HepG2 (cell line): ENCODE data around the gene NOA1. TPM values are rescaled to one million over a fixed set of nuclear protein-coding genes. Genes with fewer than 3 reads are reported as not detected.
A peak's percentile ranks its signal among the peaks of the same experiment; 100 is the strongest.

ENCODE experiments used
- ATF7-NPFF ChIP-seq: sonication (generic); formaldehyde crosslinking; IDR thresholded peaks from 2 replicates; pipeline ENCODE4 v1.8.1; 2023; ENCODE audit warnings: mild to moderate bottlenecking, low read depth, missing genetic modification reagents, moderate library complexity
- BRCA1 ChIP-seq: sonication (generic); formaldehyde crosslinking; IDR thresholded peaks from 2 replicates; pipeline ENCODE4 v1.4.0; 2020; ENCODE audit warnings: missing genetic modification reagents
- CHCHD3 ChIP-seq: sonication (generic); formaldehyde crosslinking; IDR thresholded peaks from 2 replicates; pipeline ENCODE4 v1.8.0; 2022; ENCODE audit warnings: mild to moderate bottlenecking, missing genetic modification reagents, moderate library complexity
- DMAP1 ChIP-seq: IDR thresholded peaks from 2 replicates; pipeline ENCODE4 v1.6.1; 2016
- DR1 ChIP-seq: sonication (generic); formaldehyde crosslinking; IDR thresholded peaks from 2 replicates; pipeline ENCODE4 v1.8.0; 2021; ENCODE audit warnings: mild to moderate bottlenecking, missing genetic modification reagents, inconsistent platforms
- GABPA ChIP-seq, 2 experiments: IDR thresholded peaks; 2 replicates each; pipeline ENCODE4 v1.6.1; 2011 to 2016; ENCODE audit warnings: low read depth in 2 of 2, low read length in 1 of 2, missing biosample characterization in 1 of 2, missing genetic modification characterization in 1 of 2
- GZF1 ChIP-seq: sonication (generic); formaldehyde crosslinking; IDR thresholded peaks from 2 replicates; pipeline ENCODE4 v1.5.1; 2020; ENCODE audit warnings: mild to moderate bottlenecking, missing genetic modification reagents
- IRF1 ChIP-seq: sonication (generic); formaldehyde crosslinking; IDR thresholded peaks from 2 replicates; pipeline ENCODE4 v1.4.0; 2020; ENCODE audit warnings: low read depth, mild to moderate bottlenecking, missing genetic modification reagents
- KDM5A ChIP-seq: fragments of 200-600 bp; sonication (generic); IDR thresholded peaks from 2 replicates; pipeline ENCODE4 v1.7.0; 2018; ENCODE audit warnings: antibody characterized with exemption, mild to moderate bottlenecking, low read length, borderline replicate concordance
- MLLT10 ChIP-seq: sonication (generic); formaldehyde crosslinking; IDR thresholded peaks from 2 replicates; pipeline ENCODE4 v1.4.0; 2020; ENCODE audit warnings: missing genetic modification reagents
- NAIF1 ChIP-seq: sonication (generic); formaldehyde crosslinking; IDR thresholded peaks from 2 replicates; pipeline ENCODE4 v1.5.0; 2020; ENCODE audit warnings: mild to moderate bottlenecking, missing genetic modification reagents, borderline replicate concordance
- NFAT5 ChIP-seq: sonication (generic); formaldehyde crosslinking; IDR thresholded peaks from 2 replicates; pipeline ENCODE4 v1.4.0; 2020; ENCODE audit warnings: missing genetic modification reagents
- NKX3-1 ChIP-seq: sonication (generic); formaldehyde crosslinking; IDR thresholded peaks from 2 replicates; pipeline ENCODE4 v1.5.0; 2020; ENCODE audit warnings: missing genetic modification reagents
- POLR2G ChIP-seq: fragments of 200-400 bp; formaldehyde crosslinking; IDR thresholded peaks from 2 replicates; pipeline ENCODE4 v1.6.1; 2018; ENCODE audit warnings: mild to moderate bottlenecking, low read depth, low read length, moderate library complexity
- SAP130 ChIP-seq: IDR thresholded peaks from 2 replicates; pipeline ENCODE4 v1.6.1; 2016; ENCODE audit warnings: low read depth
- ZC3H13 ChIP-seq: sonication (generic); formaldehyde crosslinking; IDR thresholded peaks from 2 replicates; pipeline ENCODE4 v1.8.1; 2023; ENCODE audit warnings: mild to moderate bottlenecking, missing genetic modification reagents, moderate library complexity
- ZFY ChIP-seq: sonication (generic); formaldehyde crosslinking; IDR thresholded peaks from 2 replicates; pipeline ENCODE4 v1.4.0; 2020; ENCODE audit warnings: missing genetic modification reagents
- ZNF282 ChIP-seq: fragments of 450-650 bp; IDR thresholded peaks from 2 replicates; pipeline ENCODE4 v1.6.1; 2018; ENCODE audit not compliant: partially characterized antibody
- ZNF550 ChIP-seq: sonication (generic); formaldehyde crosslinking; IDR thresholded peaks from 2 replicates; pipeline ENCODE4 v1.4.0; 2020; ENCODE audit warnings: mild to moderate bottlenecking, missing genetic modification reagents, borderline replicate concordance
- ZNF556 ChIP-seq: sonication (generic); formaldehyde crosslinking; IDR thresholded peaks from 2 replicates; pipeline ENCODE4 v1.4.0; 2020; ENCODE audit warnings: mild to moderate bottlenecking, missing genetic modification reagents, borderline replicate concordance
- ZNF564 ChIP-seq: sonication (generic); formaldehyde crosslinking; IDR thresholded peaks from 2 replicates; pipeline ENCODE4 v1.8.1; 2023; ENCODE audit warnings: mild to moderate bottlenecking, missing genetic modification reagents
- ZNF577 ChIP-seq: sonication (generic); formaldehyde crosslinking; IDR thresholded peaks from 2 replicates; pipeline ENCODE4 v1.4.0; 2020; ENCODE audit warnings: mild to moderate bottlenecking, low read depth, missing genetic modification reagents, borderline replicate concordance
- ZZZ3 ChIP-seq: sonication (generic); formaldehyde crosslinking; IDR thresholded peaks from 2 replicates; pipeline ENCODE4 v1.4.0; 2020; ENCODE audit warnings: missing genetic modification reagents, mild to moderate bottlenecking, borderline replicate concordance
- polyA plus RNA-seq, 8 experiments: library from polyadenylated mRNA; depleted of rRNA in 3 of 8; stranded (reverse) in 7 of 8; unstranded in 1 of 8; fragments of >200 nt; fragmentation: Illumina TruSeq in 4 of 8; extraction: Trizol in 4 of 8; gene quantifications; 2 replicates each; pipeline versions ENCODE4 v1.2.1 to v1.2.3, GENCODE V29; 2011 to 2016; ENCODE audit warnings: low read depth in 4 of 8, missing spikeins in 1 of 8, mixed read lengths in 1 of 8; ENCODE audit not compliant: insufficient read depth in 1 of 8
- total RNA-seq, 5 experiments: library from RNA; depleted of rRNA; stranded (reverse); fragments of >200 nt; fragmentation: Illumina TruSeq; extraction: Trizol; gene quantifications; 2 replicates each; pipeline ENCODE4 v1.2.3, GENCODE V29; 2016; ENCODE audit warnings: low read depth in 1 of 5

Gene NOA1
- total and polyA plus RNA-seq, 2 of the 13 experiments (the other 11 are each of a cell fraction or from before 2014, with no cell fraction given) = 17.3 to 19.0 TPM

GRCh38 chr4:56978750-56979303 is 1.4 kb upstream of the NOA1 start, which contains the start of gene POLR2B (continued):
- TF ChIP-seq GABPA (IDR thresholded peaks at IDR 0.05; ENCODE audit: low read depth, low read length) (peak; percentile 15; the same call in 1 of the 2 replicates), GABPA (CRISPR knock-in tag; IDR thresholded peaks at IDR 0.05; ENCODE audit: low read depth) (peak; percentile 82), ATF7-NPFF (CRISPR knock-in tag) (peak; percentile 57; the same call in 1 of the 2 replicates), BRCA1 (CRISPR knock-in tag) (no peak), DMAP1 (CRISPR knock-in tag) (peak; percentile 65; the same call in 1 of the 2 replicates), ZFY (CRISPR knock-in tag) (peak; percentile 94), POLR2G (peak; percentile 90), MLLT10 (CRISPR knock-in tag) (no peak), ZNF556 (CRISPR knock-in tag) (no peak), DR1 (CRISPR knock-in tag) (peak; percentile 58; the same call in 1 of the 2 replicates), GZF1 (CRISPR knock-in tag) (no peak), ZZZ3 (CRISPR knock-in tag) (peak; percentile 45; the same call in 1 of the 2 replicates), KDM5A (peak; percentile 47; the same call in 1 of the 2 replicates), ZNF550 (CRISPR knock-in tag) (no peak), ZNF282 (no peak), NKX3-1 (CRISPR knock-in tag) (no peak), NAIF1 (CRISPR knock-in tag) (peak; percentile 92), IRF1 (no peak), ZNF577 (CRISPR knock-in tag) (no peak), SAP130 (CRISPR knock-in tag) (peak; percentile 93), CHCHD3 (CRISPR knock-in tag) (no peak), NFAT5 (CRISPR knock-in tag) (no peak), ZNF564 (CRISPR knock-in tag) (no peak), ZC3H13 (CRISPR knock-in tag) (0 out of 2 replicates have a peak, but pooled peaks have one; percentile 55)
